HepG2 (cell line): ENCODE data around the gene CSMD2. TPM values are rescaled to one million over a fixed set of nuclear protein-coding genes. Genes with fewer than 3 reads are reported as not detected.

Experiments used
- ATAC-seq: fragments of 200-7000 bp; cut with Tn5 transposase; 3 replicates; pipeline ENCODE4 v1.9.1; 2020; ENCODE audit warnings: mild to moderate bottlenecking, moderate library complexity
- BruUV-seq: library from RNA; stranded (reverse); fragments of 400-500 nt; replicated peaks from 2 replicates; lab custom pipeline; 2021; lab: Mats Ljungman, UMichigan
- CTCF ChIA-PET: fragments of 300-600 bp; formaldehyde crosslinking; extraction: SDS; loops from one replicate; lab custom pipeline; 2021; ENCODE audit warnings: low total read pairs, inconsistent platforms, low intra/inter-chr PET ratio; lab: Yijun Ruan, JAX
- POLR2A ChIA-PET: fragments of 350-600 bp; sonication (Branson Sonifier 250); formaldehyde crosslinking; loops from one replicate; lab custom pipeline; 2020; ENCODE audit warnings: antibody characterized with exemption, inconsistent platforms; lab: Yijun Ruan, JAX
- DNase-seq: peaks from one replicate; pipeline ENCODE4 v3.0.0-alpha.2; 2015; ENCODE audit warnings: low spot score
- FAIRE-seq: peaks from 3 replicates; lab custom pipeline; 2011; peaks lifted over from hg19 to GRCh38; lab: Jason Lieb, UNC
- H2AFZ ChIP-seq: one replicate; pipeline ENCODE4 v1.6.1; 2011; ENCODE audit warnings: low read length, inconsistent platforms
- H3K27ac ChIP-seq: fragments of 300-600 bp; 3 replicates; pipeline ENCODE4 v1.8.0; 2011; ENCODE audit warnings: mixed run types, mild to moderate bottlenecking, mixed read lengths, low read length, inconsistent platforms; ENCODE audit not compliant: insufficient read depth; ENCODE audit errors: extremely low read length
- H3K27me3 ChIP-seq, 2 experiments: fragments of 200-600 bp in 1 of 2; 2 replicates in 1 of 2; 3 replicates in 1 of 2; pipeline versions ENCODE4 v1.6.0 to v1.8.0; 2011; ENCODE audit warnings: low read length in 2 of 2, mild to moderate bottlenecking in 2 of 2, moderate library complexity in 2 of 2, inconsistent platforms in 1 of 2; ENCODE audit not compliant: insufficient read depth in 2 of 2, control insufficient read depth in 1 of 2
- H3K36me3 ChIP-seq, 2 experiments: fragments of 200-600 bp in 1 of 2; replicated peaks in 1 of 2; 2 replicates in 1 of 2; 3 replicates in 1 of 2; pipeline versions ENCODE4 v1.5.1 to v1.8.0; 2011; ENCODE audit warnings: low read length in 2 of 2, inconsistent platforms in 1 of 2; ENCODE audit not compliant: insufficient read depth in 2 of 2, control insufficient read depth in 1 of 2
- H3K4me1 ChIP-seq: 2 replicates; pipeline ENCODE4 v1.5.1; 2012; ENCODE audit warnings: low read length, inconsistent platforms; ENCODE audit not compliant: insufficient read depth
- H3K4me2 ChIP-seq: 2 replicates; pipeline ENCODE4 v1.6.0; 2011; ENCODE audit warnings: low read depth, low read length, inconsistent platforms
- H3K4me3 ChIP-seq, 3 experiments: fragments of 200-600 bp in 1 of 3; sonication (generic), shearing (Covaris generic) in 1 of 3; replicated peaks in 1 of 3; 2 replicates each; pipeline ENCODE4 v1.5.1; 2011 to 2016; ENCODE audit warnings: low read length in 3 of 3, inconsistent platforms in 2 of 3, low read depth in 2 of 3, mild to moderate bottlenecking in 2 of 3, control low read depth in 1 of 3, mixed read lengths in 1 of 3; ENCODE audit not compliant: insufficient read depth in 1 of 3
- H3K79me2 ChIP-seq: one replicate; pipeline ENCODE4 v1.6.1; 2011; ENCODE audit warnings: low read length, inconsistent platforms; ENCODE audit not compliant: insufficient read depth
- H3K9ac ChIP-seq: 2 replicates; pipeline ENCODE4 v1.6.0; 2011; ENCODE audit warnings: mild to moderate bottlenecking, low read depth, low read length, inconsistent platforms; ENCODE audit not compliant: insufficient read depth
- H3K9me3 ChIP-seq: 2 replicates; pipeline ENCODE4 v1.5.1; 2012; ENCODE audit warnings: mild to moderate bottlenecking, low read length
- H4K20me1 ChIP-seq: 2 replicates; pipeline ENCODE4 v1.6.0; 2011; ENCODE audit warnings: inconsistent platforms, mild to moderate bottlenecking, low read length, moderate library complexity; ENCODE audit not compliant: insufficient read depth
- ARNTL ChIP-seq: sonication (generic); formaldehyde crosslinking; IDR thresholded peaks from 2 replicates; pipeline ENCODE4 v1.4.0; 2020; ENCODE audit warnings: mild to moderate bottlenecking, missing genetic modification reagents
- CBX2 ChIP-seq, 2 experiments: fragments of 200-600 bp in 1 of 2; sonication (generic); formaldehyde crosslinking in 1 of 2; IDR thresholded peaks; 2 replicates each; pipeline versions ENCODE4 v1.7.0 to v1.8.1; 2018 to 2022; ENCODE audit warnings: low read depth in 2 of 2, low read length in 1 of 2, mild to moderate bottlenecking in 1 of 2, missing genetic modification reagents in 1 of 2
- ERF ChIP-seq: IDR thresholded peaks from 2 replicates; pipeline ENCODE4 v1.6.1; 2018; ENCODE audit warnings: missing biosample characterization, missing genetic modification reagents
- GMEB2 ChIP-seq: IDR thresholded peaks from 2 replicates; pipeline ENCODE4 v1.6.1; 2016; ENCODE audit warnings: missing biosample characterization, missing genetic modification reagents, low read depth
- MNT ChIP-seq: fragments of 450-650 bp; IDR thresholded peaks from 2 replicates; pipeline ENCODE4 v1.6.1; 2016
- REL ChIP-seq: sonication (generic); formaldehyde crosslinking; conservative IDR thresholded peaks from 2 replicates; pipeline ENCODE4 v1.8.0; 2022; ENCODE audit warnings: mild to moderate bottlenecking, missing genetic modification reagents, moderate library complexity
- REST ChIP-seq, 2 experiments: IDR thresholded peaks; 2 replicates each; pipeline ENCODE4 v1.6.1; 2011 to 2012; ENCODE audit warnings: low read length in 2 of 2, borderline replicate concordance in 1 of 2, low read depth in 1 of 2, mild to moderate bottlenecking in 1 of 2, moderate library complexity in 1 of 2
- SETDB1 ChIP-seq: sonication (generic); formaldehyde crosslinking; IDR thresholded peaks from 2 replicates; pipeline ENCODE4 v1.5.1; 2020; ENCODE audit warnings: missing genetic modification reagents, mild to moderate bottlenecking, borderline replicate concordance
- ZNF574 ChIP-seq: sonication (generic); formaldehyde crosslinking; IDR thresholded peaks from 2 replicates; pipeline ENCODE4 v1.4.0; 2020; ENCODE audit warnings: missing genetic modification reagents
- ZNF879 ChIP-seq: sonication (generic); formaldehyde crosslinking; IDR thresholded peaks from 2 replicates; pipeline ENCODE4 v1.8.1; 2023; ENCODE audit warnings: missing genetic modification reagents
- WGBS: methylation state at CpG from one replicate; pipeline ENCODE4 v1.1.6; 2017; ENCODE audit warnings: low lambda C conversion rate; 5-methylcytosine and 5-hydroxymethylcytosine counted together
- in situ Hi-C: cut with HindIII; loops from 2 replicates; pipeline ENCODE4 v1.10.0; 2017; ENCODE audit warnings: low pct_unique_long_range_greater_than_20kb; ENCODE audit not compliant: extremely low pct_ligation_motif_present
- intact Hi-C: fragments of 100-400 bp; cut with micrococcal nuclease; formaldehyde crosslinking; loops from one replicate; pipeline ENCODE4 v1.10.0; 2022; ENCODE audit not compliant: unreplicated experiment
- polyA plus RNA-seq, 8 experiments: library from polyadenylated mRNA; depleted of rRNA in 3 of 8; stranded (reverse) in 7 of 8; unstranded in 1 of 8; fragments of >200 nt; fragmentation: Illumina TruSeq in 4 of 8; extraction: Trizol in 4 of 8; gene quantifications; 2 replicates each; pipeline versions ENCODE4 v1.2.1 to v1.2.3, GENCODE V29; 2011 to 2016; ENCODE audit warnings: low read depth in 4 of 8, missing spikeins in 1 of 8, mixed read lengths in 1 of 8; ENCODE audit not compliant: insufficient read depth in 1 of 8
- total RNA-seq, 5 experiments: library from RNA; depleted of rRNA; stranded (reverse); fragments of >200 nt; fragmentation: Illumina TruSeq; extraction: Trizol; gene quantifications; 2 replicates each; pipeline ENCODE4 v1.2.3, GENCODE V29; 2016; ENCODE audit warnings: low read depth in 1 of 5

Gene CSMD2
- total and polyA plus RNA-seq, 2 of the 13 experiments (the other 11 are each of a cell fraction or from before 2014, with no cell fraction given): not detected

- FAIRE-seq (no peak), ATAC-seq (no peak), DNase-seq (no peak)
- H3K79me2 ChIP-seq: no peaks in the 10 kb centered on the region
- H2AFZ ChIP-seq: no peak overlapping the region
- POLR2A ChIA-PET: no interaction called here
- no peaks in the 10 kb centered on the region; the same call in 1 of the 2 replicates for H3K9me3 ChIP-seq
- no peak overlapping the region for H3K4me3 ChIP-seq
- no peak overlapping the region for H3K27ac ChIP-seq
- no TSS peak for BruUV-seq
- in situ Hi-C loops: no loop called here
- no peaks in the 10 kb centered on the region; a peak in 1 of 5 replicates for H3K27me3 ChIP-seq
- no peaks in the 10 kb centered on the region for H4K20me1 ChIP-seq
- H3K9ac ChIP-seq: no peak overlapping the region
- H3K4me2 ChIP-seq: no peak overlapping the region
- WGBS: 21% methylated on average over 13 of the region's 15 CpGs
- CTCF ChIA-PET: no interaction called here
- H3K4me1 ChIP-seq: no peaks in the 10 kb centered on the region
- no peaks in the 10 kb centered on the region for H3K36me3 ChIP-seq
- intact Hi-C loops: no loop called here
- TF ChIP-seq GMEB2 (no peak), REST (IDR thresholded peaks at IDR 0.05; ENCODE audit: borderline replicate concordance in 1 of 2, low read depth in 1 of 2, low read length in 2 of 2) (no peak), REL (CRISPR knock-in tag) (no peak), SETDB1 (no peak), ZNF879 (CRISPR knock-in tag) (no peak), MNT (no peak), ARNTL (CRISPR knock-in tag) (no peak), CBX2 (IDR thresholded peaks at IDR 0.05; ENCODE audit: low read depth, low read length) (no peak), CBX2 (CRISPR knock-in tag; IDR thresholded peaks at IDR 0.05; ENCODE audit: low read depth) (no peak), ZNF574 (CRISPR knock-in tag) (no peak), ERF (CRISPR knock-in tag) (no peak)
Observed at GRCh38 chr1:34127006-34128000, 37.7 kb downstream of the CSMD2 start.
